Smooth muscle cell (in vitro differentiated cells): Measurements from ENCODE around the gene PHACTR4. TPM values are rescaled to one million over a fixed set of nuclear protein-coding genes. Genes with fewer than 3 reads are reported as not detected.

ENCODE experiments used
- DNase-seq: peaks from one replicate; lab custom pipeline; 2025; ENCODE audit not compliant: unreplicated experiment; lab: John Stamatoyannopoulos, UW
- H2AFZ ChIP-seq: fragments of 200-600 bp; sonication (generic); 2 replicates; pipeline ENCODE4 v1.6.0; 2016; ENCODE audit warnings: antibody characterized with exemption, low read depth, mild to moderate bottlenecking
- H3F3A ChIP-seq: fragments of 200-600 bp; sonication (generic); 2 replicates; pipeline ENCODE4 v1.6.0; 2017; ENCODE audit warnings: antibody characterized with exemption, low read depth
- H3K27ac ChIP-seq: fragments of 200-600 bp; sonication (generic); 2 replicates; pipeline ENCODE4 v1.5.1; 2016; ENCODE audit warnings: low read depth, mild to moderate bottlenecking
- H3K27me3 ChIP-seq: fragments of 200-600 bp; sonication (generic); 2 replicates; pipeline ENCODE4 v1.6.1; 2016; ENCODE audit warnings: low read depth, mild to moderate bottlenecking
- H3K36me3 ChIP-seq: fragments of 200-600 bp; sonication (generic); 2 replicates; pipeline ENCODE4 v1.5.1; 2016; ENCODE audit warnings: low read depth
- H3K4me1 ChIP-seq: fragments of 200-600 bp; sonication (generic); 2 replicates; pipeline ENCODE4 v1.5.1; 2016; ENCODE audit warnings: low read depth
- H3K4me2 ChIP-seq: fragments of 200-600 bp; sonication (generic); 2 replicates; pipeline ENCODE4 v1.6.0; 2016; ENCODE audit warnings: mild to moderate bottlenecking
- H3K4me3 ChIP-seq: fragments of 200-600 bp; sonication (generic); 2 replicates; pipeline ENCODE4 v1.5.1; 2016; ENCODE audit warnings: mild to moderate bottlenecking
- H3K79me2 ChIP-seq: fragments of 200-600 bp; sonication (generic); 2 replicates; pipeline ENCODE4 v1.6.0; 2016; ENCODE audit warnings: low read depth, mild to moderate bottlenecking
- H3K9ac ChIP-seq: fragments of 200-600 bp; sonication (generic); 2 replicates; pipeline ENCODE4 v1.6.0; 2016; ENCODE audit warnings: low read depth
- H3K9me3 ChIP-seq: fragments of 200-600 bp; sonication (generic); replicated peaks from 2 replicates; pipeline ENCODE4 v1.5.1; 2016; ENCODE audit warnings: low read depth
- H4K20me1 ChIP-seq: fragments of 200-600 bp; sonication (generic); 2 replicates; pipeline ENCODE4 v1.6.0; 2016; ENCODE audit warnings: low read depth
- WGBS: methylation state at CpG from one replicate; pipeline ENCODE4 v1.1.7; 2016; ENCODE audit warnings: low lambda C conversion rate; 5-methylcytosine and 5-hydroxymethylcytosine counted together
- polyA plus RNA-seq: library from polyadenylated mRNA; unstranded; fragments of >200 nt; fragmentation: Nextera tagmentation; extraction: Ambion mirVana; gene quantifications from 2 replicates; pipeline ENCODE4 v1.2.1, GENCODE V29; 2016
- total RNA-seq: library from RNA; depleted of rRNA; stranded (reverse); fragments of >200 nt; gene quantifications from 2 replicates; pipeline ENCODE4 v1.2.3, GENCODE V29; 2014
- TF ChIP-seq, protein P1 (sequence below): fragments of 200-600 bp; sonication (generic); IDR thresholded peaks from 2 replicates; pipeline ENCODE4 v1.5.1; 2017; ENCODE audit warnings: borderline replicate concordance, mild to moderate bottlenecking, antibody characterized with exemption; ENCODE audit not compliant: insufficient read depth, poor library complexity, severe bottlenecking

PHACTR4 gene
- total and polyA plus RNA-seq, 2 experiments from 2014 or later, result 15.2 to 20.2 TPM

DNA sequence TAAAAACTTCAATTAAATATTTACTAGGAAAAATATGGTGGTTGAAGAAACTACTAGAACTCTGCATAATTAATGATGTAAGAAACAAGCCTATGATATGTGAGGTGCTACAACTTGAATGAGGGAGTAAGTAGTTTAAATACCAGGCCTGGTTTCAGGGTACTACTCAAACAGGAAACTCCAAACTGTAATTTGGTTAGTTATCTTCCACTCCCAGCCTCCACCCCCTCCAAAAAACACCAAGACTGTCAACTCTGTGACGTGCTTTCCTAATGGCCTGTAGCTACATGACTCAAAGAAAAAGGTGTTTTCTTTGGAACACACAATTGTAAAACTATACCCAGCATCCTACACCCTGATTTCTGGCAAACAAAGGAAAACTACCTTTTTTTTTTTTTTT is 80.4 kb downstream of the PHACTR4 start:
- WGBS, result 62% methylated on average over 1 of the region's 1 CpG
- no peaks in the 10 kb centered on the region for H3K9me3 ChIP-seq
- no peaks in the 10 kb centered on the region for H3K27me3 ChIP-seq
- H2AFZ ChIP-seq, result no peak overlapping the region
- TF ChIP-seq, protein P1, sequence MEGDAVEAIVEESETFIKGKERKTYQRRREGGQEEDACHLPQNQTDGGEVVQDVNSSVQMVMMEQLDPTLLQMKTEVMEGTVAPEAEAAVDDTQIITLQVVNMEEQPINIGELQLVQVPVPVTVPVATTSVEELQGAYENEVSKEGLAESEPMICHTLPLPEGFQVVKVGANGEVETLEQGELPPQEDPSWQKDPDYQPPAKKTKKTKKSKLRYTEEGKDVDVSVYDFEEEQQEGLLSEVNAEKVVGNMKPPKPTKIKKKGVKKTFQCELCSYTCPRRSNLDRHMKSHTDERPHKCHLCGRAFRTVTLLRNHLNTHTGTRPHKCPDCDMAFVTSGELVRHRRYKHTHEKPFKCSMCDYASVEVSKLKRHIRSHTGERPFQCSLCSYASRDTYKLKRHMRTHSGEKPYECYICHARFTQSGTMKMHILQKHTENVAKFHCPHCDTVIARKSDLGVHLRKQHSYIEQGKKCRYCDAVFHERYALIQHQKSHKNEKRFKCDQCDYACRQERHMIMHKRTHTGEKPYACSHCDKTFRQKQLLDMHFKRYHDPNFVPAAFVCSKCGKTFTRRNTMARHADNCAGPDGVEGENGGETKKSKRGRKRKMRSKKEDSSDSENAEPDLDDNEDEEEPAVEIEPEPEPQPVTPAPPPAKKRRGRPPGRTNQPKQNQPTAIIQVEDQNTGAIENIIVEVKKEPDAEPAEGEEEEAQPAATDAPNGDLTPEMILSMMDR, result no peak
- peaks cover 22% of the 10 kb centered on the region for H3K79me2 ChIP-seq
- no peak overlapping the region for H3K4me3 ChIP-seq
- H4K20me1 ChIP-seq, result peaks cover 27% of the 10 kb centered on the region
- peak overlapping the region; percentile 40 for H3K27ac ChIP-seq
- H3K4me2 ChIP-seq, result no peak overlapping the region
- no peaks in the 10 kb centered on the region for H3K4me1 ChIP-seq
- no peaks in the 10 kb centered on the region for H3F3A ChIP-seq
- no peak for DNase-seq
- no peaks in the 10 kb centered on the region for H3K36me3 ChIP-seq
- no peak overlapping the region for H3K9ac ChIP-seq

DNA sequence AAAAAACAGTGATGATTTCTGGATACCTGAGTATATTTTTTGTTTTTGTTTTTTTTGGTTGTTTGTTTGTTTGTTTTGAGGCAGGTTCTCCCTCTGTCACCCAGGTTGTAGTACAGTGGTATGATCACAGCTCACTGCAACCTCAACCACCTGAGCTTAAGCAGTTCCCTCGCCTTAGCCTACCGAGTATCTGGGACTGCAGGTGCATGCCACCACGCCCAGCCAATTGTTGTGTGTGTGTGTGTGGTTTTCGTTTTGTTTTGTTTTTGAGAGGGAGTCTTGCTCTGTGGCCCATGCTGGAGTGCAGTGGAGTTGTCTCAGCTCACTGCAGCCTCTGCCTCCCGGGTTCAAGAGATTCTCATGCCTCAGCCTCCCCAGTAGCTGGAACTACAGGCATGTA is 81.0 kb downstream of the PHACTR4 start:
- no peaks in the 10 kb centered on the region for H3K9me3 ChIP-seq
- no peak for DNase-seq
- no peak overlapping the region for H2AFZ ChIP-seq
- 93% methylated on average over 5 of the region's 5 CpGs for WGBS
- H3K4me3 ChIP-seq, result no peak overlapping the region
- H3K27ac ChIP-seq, result peak overlapping the region; percentile 40
- H4K20me1 ChIP-seq, result peaks cover 25% of the 10 kb centered on the region
- no peaks in the 10 kb centered on the region for H3K36me3 ChIP-seq
- H3K4me1 ChIP-seq, result no peaks in the 10 kb centered on the region
- H3K27me3 ChIP-seq, result no peaks in the 10 kb centered on the region
- no peaks in the 10 kb centered on the region for H3F3A ChIP-seq
- TF ChIP-seq, protein P1, result no peak
- peaks cover 19% of the 10 kb centered on the region for H3K79me2 ChIP-seq
- no peak overlapping the region for H3K4me2 ChIP-seq
- H3K9ac ChIP-seq, result no peak overlapping the region

DNA sequence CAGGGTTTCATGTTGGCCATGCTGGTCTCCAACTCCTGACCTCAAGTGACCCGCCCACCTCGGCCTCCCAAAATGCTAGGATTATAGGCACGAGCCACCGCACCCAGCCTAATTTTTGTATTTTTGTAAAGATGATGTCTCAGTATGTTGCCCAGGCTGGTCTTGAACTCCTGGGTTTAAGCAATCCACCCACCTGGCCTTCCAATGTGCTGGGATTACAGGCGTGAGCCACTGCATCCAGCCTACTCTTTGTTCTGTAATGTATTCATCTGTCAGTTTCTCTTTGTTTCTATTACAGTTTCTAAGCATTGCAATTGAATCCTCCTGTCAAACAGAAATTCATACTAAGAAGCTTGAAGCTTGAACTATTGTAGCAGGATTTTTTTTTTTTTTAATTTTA is 81.5 kb downstream of the PHACTR4 start:
- Histone ChIP-seq H3K9me3 (no peaks in the 10 kb centered on the region), H3K36me3 (no peaks in the 10 kb centered on the region), H3K79me2 (peaks cover 17% of the 10 kb centered on the region), H3K4me1 (no peaks in the 10 kb centered on the region), H2AFZ (no peak overlapping the region), H3K27me3 (no peaks in the 10 kb centered on the region), H4K20me1 (peaks cover 25% of the 10 kb centered on the region), H3K4me2 (no peak overlapping the region), H3K9ac (no peak overlapping the region), H3K27ac (no peak overlapping the region), H3K4me3 (no peak overlapping the region), H3F3A (no peaks in the 10 kb centered on the region)
- TF ChIP-seq, protein P1, result no peak
- DNase-seq, result no peak
- WGBS, result 98% methylated on average over 5 of the region's 5 CpGs

DNA sequence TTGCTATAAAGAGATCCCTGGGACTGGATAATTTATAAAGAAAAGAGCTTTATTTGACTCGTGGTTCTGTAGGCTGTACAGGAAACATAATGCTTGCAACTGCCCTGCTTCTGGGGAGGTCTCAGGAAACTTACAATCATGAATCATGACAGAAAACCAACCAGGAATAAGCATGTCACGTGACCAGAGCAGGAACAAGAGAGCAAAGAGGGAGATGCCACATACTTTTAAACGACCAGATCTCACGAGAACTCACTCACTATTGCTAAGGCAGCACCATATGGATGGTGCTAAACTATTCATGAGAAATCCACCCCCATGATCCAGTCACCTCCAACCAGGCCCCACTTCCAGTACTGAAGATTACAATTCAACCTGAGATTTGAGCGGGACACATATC is 86.5 kb downstream of the PHACTR4 start:
- Histone ChIP-seq H4K20me1 (peaks cover 12% of the 10 kb centered on the region), H3K9me3 (no peaks in the 10 kb centered on the region), H3K79me2 (peaks cover 23% of the 10 kb centered on the region), H3K4me2 (no peak overlapping the region), H3K4me3 (no peak overlapping the region), H3K36me3 (no peaks in the 10 kb centered on the region), H3K4me1 (no peaks in the 10 kb centered on the region), H2AFZ (no peak overlapping the region), H3F3A (no peaks in the 10 kb centered on the region), H3K27me3 (no peaks in the 10 kb centered on the region), H3K27ac (peak overlapping the region; percentile 6), H3K9ac (no peak overlapping the region)
- no peak for DNase-seq
- TF ChIP-seq, protein P1, result no peak
- WGBS, result 64% methylated on average over 5 of the region's 5 CpGs
